OCI-LY3 (cell line): ENCODE results near the gene GINS2.

ENCODE experiments used
- H2AFZ ChIP-seq: fragments of 200-600, 300-600 bp; shearing (Covaris generic); 2 replicates; pipeline ENCODE4 v1.6.0; 2014; ENCODE audit warnings: antibody characterized with exemption, low read depth, low read length
- H3K27ac ChIP-seq: fragments of 200-600, 300-600 bp; sonication (generic); 2 replicates; pipeline ENCODE4 v1.5.1; 2014; ENCODE audit warnings: mild to moderate bottlenecking, low read length, moderate library complexity, mixed read lengths
- H3K27me3 ChIP-seq: fragments of 200-600, 300-600 bp; sonication (generic); 2 replicates; pipeline ENCODE4 v1.6.1; 2014; ENCODE audit warnings: low read depth, low read length, mixed read lengths
- H3K36me3 ChIP-seq: fragments of 200-600, 300-600 bp; sonication (generic); replicated peaks from 2 replicates; pipeline ENCODE3; 2014; ENCODE audit warnings: low read depth, low read length, mixed read lengths
- H3K4me1 ChIP-seq: fragments of 300-600, 200-600 bp; sonication (generic); 2 replicates; pipeline ENCODE4 v1.6.1; 2014; ENCODE audit warnings: low read length, mixed read lengths
- H3K4me2 ChIP-seq: fragments of 200-600, 300-600 bp; sonication (generic); 2 replicates; pipeline ENCODE4 v1.6.1; 2014; ENCODE audit warnings: low read length, mixed read lengths
- H3K4me3 ChIP-seq: fragments of 300-600, 200-600 bp; sonication (generic); 2 replicates; pipeline ENCODE4 v1.5.1; 2014; ENCODE audit warnings: antibody characterized with exemption, mild to moderate bottlenecking, low read length, moderate library complexity
- H3K79me2 ChIP-seq: fragments of 300-600, 200-600 bp; shearing (Covaris generic); 2 replicates; pipeline ENCODE4 v1.6.1; 2014; ENCODE audit warnings: mild to moderate bottlenecking, low read length, mixed read lengths
- H3K9ac ChIP-seq: fragments of 300-600, 200-600 bp; shearing (Covaris generic); 2 replicates; pipeline ENCODE4 v1.6.0; 2014; ENCODE audit warnings: mild to moderate bottlenecking, low read length, moderate library complexity
- H3K9me3 ChIP-seq: fragments of 200-600, 300-600 bp; shearing (Covaris generic); 2 replicates; pipeline ENCODE4 v1.6.1; 2014; ENCODE audit warnings: low read length, mixed read lengths; ENCODE audit not compliant: insufficient read depth
- H4K20me1 ChIP-seq: fragments of 200-600, 300-600 bp; sonication (generic); 2 replicates; pipeline ENCODE4 v1.6.1; 2016; ENCODE audit warnings: low read length, mixed read lengths; ENCODE audit not compliant: insufficient read depth
- CTCF ChIP-seq: fragments of 200-600, 300-600 bp; sonication (generic); IDR thresholded peaks from 2 replicates; pipeline ENCODE4 v1.5.1; 2014; ENCODE audit warnings: antibody characterized with exemption, low read length, low read depth
- EZH2phosphoT487 ChIP-seq: fragments of 200-600 bp; shearing (Covaris generic); IDR thresholded peaks from 2 replicates; pipeline ENCODE4 v1.6.1; 2018; ENCODE audit warnings: antibody characterized with exemption, mixed run types, low read depth

GINS2 gene

GRCh38 chr16:85681255-85681654 lies 7.5 kb downstream of the GINS2 start:
- H3K27ac ChIP-seq: no peak overlapping the region
- no peaks in the 10 kb centered on the region for H3K9me3 ChIP-seq
- peaks cover 44% of the 10 kb centered on the region for H3K36me3 ChIP-seq
- no peaks in the 10 kb centered on the region for H3K27me3 ChIP-seq
- no peak overlapping the region for H2AFZ ChIP-seq
- H3K4me1 ChIP-seq: peaks cover 10% of the 10 kb centered on the region; the same call in 1 of the 2 replicates
- no peak for TF ChIP-seq EZH2phosphoT487
- TF ChIP-seq CTCF: no peak
- H3K4me3 ChIP-seq: no peak overlapping the region
- H3K9ac ChIP-seq: no peak overlapping the region
- no peak overlapping the region for H3K4me2 ChIP-seq
- peaks cover 8% of the 10 kb centered on the region; the same call in 1 of the 2 replicates for H3K79me2 ChIP-seq
- peaks cover 29% of the 10 kb centered on the region for H4K20me1 ChIP-seq

- TF ChIP-seq CTCF (no peak), EZH2phosphoT487 (no peak)
- Histone ChIP-seq H3K4me3 (no peak overlapping the region), H3K4me2 (no peak overlapping the region), H2AFZ (no peak overlapping the region), H3K79me2 (peaks cover 8% of the 10 kb centered on the region; the same call in 1 of the 2 replicates), H3K9me3 (no peaks in the 10 kb centered on the region), H3K9ac (no peak overlapping the region), H3K4me1 (peaks cover 7% of the 10 kb centered on the region; the same call in 1 of the 2 replicates), H4K20me1 (peaks cover 29% of the 10 kb centered on the region), H3K36me3 (peaks cover 44% of the 10 kb centered on the region), H3K27me3 (no peaks in the 10 kb centered on the region), H3K27ac (no peak overlapping the region)
These were observed 8.3 kb downstream of the GINS2 start for GRCh38 chr16:85680352-85680944.

GRCh38 chr16:85679870-85680269 lies 8.9 kb downstream of the GINS2 start:
- H3K27ac ChIP-seq: no peak overlapping the region
- H3K79me2 ChIP-seq: peaks cover 8% of the 10 kb centered on the region; the same call in 1 of the 2 replicates
- H3K4me3 ChIP-seq: no peak overlapping the region
- H3K9ac ChIP-seq: no peak overlapping the region
- no peak overlapping the region for H2AFZ ChIP-seq
- no peaks in the 10 kb centered on the region for H3K9me3 ChIP-seq
- TF ChIP-seq CTCF: no peak
- TF ChIP-seq EZH2phosphoT487: no peak
- peaks cover 7% of the 10 kb centered on the region; the same call in 1 of the 2 replicates for H3K4me1 ChIP-seq
- H3K36me3 ChIP-seq: peaks cover 44% of the 10 kb centered on the region
- H3K27me3 ChIP-seq: no peaks in the 10 kb centered on the region
- H3K4me2 ChIP-seq: no peak overlapping the region
- peaks cover 29% of the 10 kb centered on the region for H4K20me1 ChIP-seq

- H3K4me1 ChIP-seq: peaks cover 7% of the 10 kb centered on the region; the same call in 1 of the 2 replicates
- H3K79me2 ChIP-seq: peaks cover 8% of the 10 kb centered on the region; the same call in 1 of the 2 replicates
- H3K27ac ChIP-seq: no peak overlapping the region
- no peak overlapping the region for H3K4me3 ChIP-seq
- peaks cover 22% of the 10 kb centered on the region for H4K20me1 ChIP-seq
- no peaks in the 10 kb centered on the region for H3K27me3 ChIP-seq
- no peaks in the 10 kb centered on the region for H3K9me3 ChIP-seq
- no peak overlapping the region for H2AFZ ChIP-seq
- no peak overlapping the region for H3K9ac ChIP-seq
- TF ChIP-seq EZH2phosphoT487 (no peak), CTCF (no peak)
- H3K36me3 ChIP-seq: peaks cover 47% of the 10 kb centered on the region
- H3K4me2 ChIP-seq: no peak overlapping the region
These were observed 9.9 kb downstream of the GINS2 start for GRCh38 chr16:85678821-85679220.
